LNCaP clone FGC (cell line): ENCODE results near the gene MAGI1.

Source experiments
- DNase-seq: peaks from one replicate; pipeline ENCODE4 v3.0.0-alpha.2; 2011; ENCODE audit warnings: low read depth
- H3K4me3 ChIP-seq: 2 replicates; pipeline ENCODE4 v1.5.1; 2011; ENCODE audit warnings: mild to moderate bottlenecking, low read depth, low read length, control low read depth
- CTCF ChIP-seq: IDR thresholded peaks from 2 replicates; pipeline ENCODE4 v1.5.1; 2012; ENCODE audit warnings: mild to moderate bottlenecking; ENCODE audit not compliant: control insufficient read depth, insufficient read depth; ENCODE audit errors: extremely low read depth

MAGI1 gene

GRCh38 chr3:66038726-66039589 lies at the start of gene MAGI1:
MAGI1 (minus strand) TSS chr3:66038918; CDS start chr3:66038308, 610 bp downstream.
- TF ChIP-seq CTCF, result no peak
- peak within 1 kb of the TSS; percentile 94 for H3K4me3 ChIP-seq
- DNase-seq, result peak; percentile 82

- TF ChIP-seq CTCF, result no peak
- no peak for DNase-seq
- H3K4me3 ChIP-seq, result no peak overlapping the region
Measured at GRCh38 chr3:66083784-66084213, 45.1 kb upstream of the MAGI1 start.

- no peak overlapping the region for H3K4me3 ChIP-seq
- no peak for DNase-seq
- no peak for TF ChIP-seq CTCF
Measured at GRCh38 chr3:66083096-66083678, 44.5 kb upstream of the MAGI1 start.

GRCh38 chr3:66082679-66083078 lies 44.0 kb upstream of the MAGI1 start:
- no peak for TF ChIP-seq CTCF
- H3K4me3 ChIP-seq, result no peak overlapping the region
- no peak for DNase-seq

GRCh38 chr3:66080167-66080566 lies 41.4 kb upstream of the MAGI1 start:
- DNase-seq, result no peak
- no peak overlapping the region for H3K4me3 ChIP-seq
- no peak for TF ChIP-seq CTCF

GRCh38 chr3:66077973-66078372 lies 39.3 kb upstream of the MAGI1 start:
- H3K4me3 ChIP-seq, result no peak overlapping the region
- no peak for DNase-seq
- TF ChIP-seq CTCF, result no peak
